Central memory CD4-positive, alpha-beta T cell (primary cell): Measurements from ENCODE around the gene PAH.

Source experiments
- DNase-seq: peaks from one replicate; pipeline ENCODE4 v3.0.0; 2022
- total RNA-seq, 3 experiments: gene quantifications; one replicate each; lab custom pipeline; 2026; lab: John Stamatoyannopoulos, UW

The PAH gene
- 0 reads per million in 3 experiments for total RNA-seq

DNA sequence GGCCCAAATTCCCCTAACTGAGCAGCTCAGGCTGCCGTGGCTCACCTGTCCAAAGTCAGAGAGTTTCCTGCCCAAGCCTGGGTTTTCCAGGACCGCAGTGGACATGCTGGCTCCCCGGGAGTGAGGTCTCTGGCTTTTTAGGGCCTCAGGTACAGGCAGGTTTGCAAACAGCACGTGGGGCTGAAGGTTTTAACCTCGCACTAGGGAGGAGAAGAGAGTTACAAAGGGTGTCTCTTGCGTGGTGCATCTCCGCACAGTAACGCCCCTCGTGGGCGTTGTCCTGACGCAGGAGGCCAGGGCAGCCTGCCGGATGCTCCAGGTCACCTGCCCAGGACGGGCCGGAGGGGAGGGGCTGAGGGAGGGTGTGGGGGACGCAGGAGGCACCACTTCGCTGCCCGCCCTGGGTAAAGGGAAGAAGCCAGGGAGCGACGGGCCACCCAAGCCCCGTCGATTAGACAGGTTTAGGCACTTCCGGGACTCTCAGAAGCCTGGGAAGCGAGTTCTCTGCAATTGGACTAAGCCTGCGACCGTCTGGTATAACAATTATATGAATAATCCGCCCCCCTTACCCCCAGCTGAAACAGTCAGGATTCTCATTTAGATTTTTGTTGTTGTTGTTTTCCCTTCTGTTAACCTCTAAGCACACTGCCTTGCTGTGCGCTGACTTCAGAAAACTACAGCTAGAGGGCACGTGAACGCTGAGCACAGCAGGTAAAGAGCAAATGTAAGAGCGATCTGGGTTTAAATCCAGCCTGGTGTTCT, at the start of gene PAH:
PAH (minus strand) TSS at position 219 of the 762 bp plus-strand sequence; CDS start at position 105, 114 bp downstream.
- DNase-seq, result no peak

DNA sequence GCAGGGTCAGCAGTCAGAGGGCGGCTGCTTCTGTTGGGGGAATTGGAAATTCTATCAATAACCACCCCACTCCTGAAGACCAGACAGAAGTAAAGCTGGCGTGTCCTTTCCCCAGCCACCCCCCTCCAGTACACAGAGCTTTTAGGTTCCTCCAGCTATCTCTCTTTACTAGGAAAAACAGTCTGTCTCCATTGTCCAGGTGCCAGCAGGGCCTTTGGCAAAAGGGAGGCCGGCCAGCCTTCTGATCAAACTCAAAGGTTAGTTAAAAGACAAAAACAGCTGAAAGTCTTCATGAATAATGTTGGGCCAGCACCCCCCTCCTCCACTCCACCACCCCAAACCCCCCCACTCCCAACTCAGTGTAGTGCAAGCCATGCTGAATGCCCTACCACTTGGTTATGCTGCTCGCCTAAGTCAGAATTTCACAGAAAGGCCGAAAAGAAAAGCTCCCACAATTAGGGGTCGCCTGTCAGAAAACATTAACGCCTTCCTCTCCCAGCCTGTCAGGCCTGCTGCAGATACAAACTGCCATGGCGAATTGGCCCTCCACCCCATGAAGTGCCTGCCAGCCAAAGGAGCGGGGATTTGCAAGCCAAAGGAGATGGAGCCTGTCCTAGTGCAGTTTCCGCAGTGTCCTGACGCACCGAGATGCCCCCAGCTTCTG, 49.3 kb upstream of the PAH start:
- no peak for DNase-seq

DNA sequence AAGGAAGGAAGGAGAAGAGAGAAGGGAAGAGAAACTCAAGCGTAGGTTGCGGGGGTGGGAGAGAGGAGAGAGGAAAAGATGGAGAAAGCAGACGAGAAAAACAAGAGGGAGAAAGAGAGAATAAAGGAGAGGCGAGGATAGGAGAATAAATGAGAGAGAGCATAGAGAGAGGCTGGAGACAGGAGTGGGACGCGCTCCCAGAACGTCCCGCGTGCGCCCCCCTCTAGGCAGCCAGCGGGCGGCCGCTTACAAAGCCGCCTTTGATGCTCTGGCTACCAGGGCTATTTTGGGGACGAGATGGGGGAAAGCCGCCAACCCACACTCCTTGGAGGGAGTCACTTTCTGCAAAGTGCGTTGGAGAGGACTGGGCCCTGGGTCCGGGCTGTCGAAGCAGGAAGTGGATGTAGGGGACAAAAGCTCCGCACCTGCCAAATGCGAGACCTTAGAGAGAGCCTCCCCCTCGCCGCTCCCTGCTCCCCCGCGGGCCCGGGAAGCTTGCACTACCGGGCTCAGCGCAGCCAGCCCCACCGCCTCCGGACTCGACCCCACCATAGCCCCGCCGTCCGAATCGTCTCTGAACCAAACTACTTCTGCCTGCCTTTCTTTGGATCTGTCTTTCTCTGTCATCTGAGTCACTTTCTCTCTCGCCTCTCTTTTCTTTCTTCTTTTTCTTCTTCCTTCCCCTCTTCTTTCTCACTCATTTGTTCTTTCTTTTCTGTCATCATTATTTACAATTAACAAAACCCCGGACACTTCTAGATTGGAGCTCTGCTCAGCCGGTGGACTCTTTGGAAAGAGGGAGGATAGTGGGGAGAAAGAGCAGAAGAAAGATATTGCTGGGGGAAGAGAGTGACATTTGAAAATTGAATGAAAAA, 48.5 kb upstream of the PAH start:
- no peak for DNase-seq

DNA sequence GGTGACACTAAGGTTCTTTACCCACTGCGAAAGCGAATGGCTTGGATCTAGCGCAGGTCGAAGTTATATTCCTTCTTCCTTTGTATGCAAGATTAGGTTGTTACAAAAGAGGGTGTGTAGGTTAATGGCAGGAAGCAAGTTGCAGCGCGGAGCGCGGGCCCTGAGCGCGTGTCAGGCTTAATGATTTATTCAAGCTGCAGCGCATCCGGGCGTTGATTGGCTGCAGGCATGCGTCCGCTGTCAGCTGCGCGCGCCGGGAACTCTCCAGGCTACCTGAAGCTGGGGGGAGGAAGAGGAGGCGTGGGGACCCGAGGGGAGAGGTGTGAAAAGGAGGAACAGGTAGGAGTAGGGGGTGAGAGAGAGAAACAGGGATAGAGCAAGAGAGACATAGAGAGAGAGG, 47.8 kb upstream of the PAH start:
- peak; percentile 15 for DNase-seq

DNA sequence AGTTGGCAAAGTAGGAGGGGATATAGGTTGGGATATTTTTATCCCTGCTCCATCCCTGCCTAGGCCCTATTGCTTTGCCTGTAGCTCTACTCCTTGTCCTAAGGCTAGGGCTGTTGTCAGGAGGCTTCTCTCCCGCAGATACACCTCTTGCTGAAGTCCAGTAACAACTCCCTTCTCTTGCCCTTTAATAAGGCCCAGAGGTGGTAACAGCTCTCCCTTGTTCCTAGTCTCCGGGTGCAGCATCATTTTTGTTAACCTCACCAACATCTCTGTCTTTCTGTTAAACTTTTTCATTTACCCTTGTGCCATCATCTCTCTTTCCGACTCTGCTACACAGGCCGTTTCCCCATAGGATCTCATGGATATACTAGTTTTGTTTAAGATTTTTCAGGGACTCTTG, 46.8 kb upstream of the PAH start:
- DNase-seq, result no peak

DNA sequence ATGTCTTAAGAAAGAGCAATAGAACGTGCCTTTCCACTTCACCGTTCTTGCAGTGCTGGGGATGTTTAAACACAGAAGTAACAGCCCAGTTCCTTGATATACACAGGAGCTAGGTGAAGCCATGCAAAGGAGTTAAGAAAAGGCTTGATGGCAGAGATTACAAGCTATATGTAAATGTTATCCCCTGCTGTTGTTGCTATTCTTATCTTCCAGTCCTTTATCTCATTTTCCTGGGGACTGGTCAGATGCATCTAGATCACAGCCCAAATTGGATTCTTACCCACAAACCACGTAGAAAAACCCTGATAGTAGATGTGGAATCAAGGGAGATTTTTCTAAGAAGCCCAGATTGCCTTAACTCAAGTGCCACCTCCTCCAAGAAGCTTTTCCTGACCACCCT, 45.9 kb upstream of the PAH start:
- no peak for DNase-seq

DNA sequence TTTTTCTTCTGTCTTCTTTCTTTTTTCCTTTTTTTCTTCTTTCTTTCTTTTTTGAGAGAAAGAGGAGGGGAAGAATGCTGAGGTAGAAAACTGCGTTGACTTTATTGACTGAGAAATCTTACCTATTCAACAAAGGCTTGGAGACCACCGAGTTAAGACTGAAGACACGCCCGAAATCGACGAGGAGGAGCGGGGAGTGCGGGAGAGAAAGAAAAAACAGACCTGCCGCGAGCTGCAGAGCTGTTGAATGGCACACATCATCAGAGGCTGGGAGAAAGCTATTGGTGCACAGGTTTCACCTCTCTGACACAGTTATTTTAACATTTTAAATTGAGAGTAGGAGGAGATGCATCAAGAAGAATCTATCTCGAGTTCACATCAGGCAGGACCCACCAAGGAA, 45.5 kb upstream of the PAH start:
- DNase-seq, result no peak

DNA sequence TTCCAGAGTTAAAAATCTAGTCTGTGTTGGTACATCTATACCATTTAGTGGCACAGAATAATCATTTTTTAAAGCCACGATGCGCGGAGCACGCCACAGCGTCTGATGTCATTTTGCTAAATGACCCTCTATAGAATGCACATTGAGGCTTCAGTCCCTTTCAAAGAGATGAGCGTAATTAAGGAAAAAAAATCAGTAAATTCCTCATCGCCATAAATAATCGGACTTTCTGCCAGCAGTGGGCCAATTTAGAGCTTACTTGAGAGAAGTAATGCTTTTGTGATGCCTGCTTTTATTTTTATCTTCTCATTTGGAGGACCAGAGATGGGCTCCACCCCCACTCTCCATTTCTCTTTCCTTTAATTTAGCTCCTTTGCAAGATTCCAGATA, 44.4 kb upstream of the PAH start:
- DNase-seq, result no peak

DNA sequence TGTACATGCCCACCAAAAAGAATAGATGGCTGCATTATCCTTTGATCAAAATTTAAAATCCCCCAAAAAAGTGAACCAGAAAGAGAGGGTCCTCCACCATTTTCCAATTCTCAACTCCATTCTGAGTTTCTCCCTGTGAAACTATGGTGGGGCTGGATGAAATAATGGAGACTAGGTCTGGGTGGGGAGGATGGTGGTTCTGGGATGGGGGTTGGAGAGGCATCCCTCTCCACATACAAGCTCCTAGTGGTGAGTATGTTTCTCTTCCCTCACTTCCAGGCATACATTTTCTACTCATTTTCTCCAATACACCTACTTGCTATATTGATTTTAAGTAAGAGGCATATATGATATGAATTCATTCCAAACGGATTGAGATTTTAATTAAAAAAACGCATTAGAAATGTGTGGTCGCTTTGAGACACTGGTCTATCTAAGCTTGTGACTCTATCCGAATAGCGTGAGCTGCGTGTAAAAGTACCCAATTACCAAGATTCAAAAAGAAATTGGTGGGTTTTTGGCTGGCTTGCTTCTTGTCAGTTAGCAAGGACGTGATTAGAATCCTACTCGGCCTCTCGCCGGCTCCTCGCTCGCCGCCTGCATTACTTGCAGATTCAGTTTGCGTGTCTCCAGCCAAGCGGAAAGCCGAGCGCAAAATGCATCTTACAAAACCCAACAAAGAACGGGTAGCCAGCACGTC, 43.9 kb upstream of the PAH start:
- no peak for DNase-seq

DNA sequence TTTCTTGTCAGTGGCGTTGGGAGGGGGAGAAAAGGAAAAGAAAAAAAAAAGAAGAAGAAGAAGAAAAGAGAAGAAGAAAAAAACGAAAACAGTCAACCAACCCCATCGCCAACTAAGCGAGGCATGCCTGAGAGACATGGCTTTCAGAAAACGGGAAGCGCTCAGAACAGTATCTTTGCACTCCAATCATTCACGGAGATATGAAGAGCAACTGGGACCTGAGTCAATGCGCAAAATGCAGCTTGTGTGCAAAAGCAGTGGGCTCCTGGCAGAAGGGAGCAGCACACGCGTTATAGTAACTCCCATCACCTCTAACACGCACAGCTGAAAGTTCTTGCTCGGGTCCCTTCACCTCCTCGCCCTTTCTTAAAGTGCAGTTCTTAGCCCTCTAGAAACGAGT, 42.3 kb upstream of the PAH start:
- DNase-seq, result no peak

DNA sequence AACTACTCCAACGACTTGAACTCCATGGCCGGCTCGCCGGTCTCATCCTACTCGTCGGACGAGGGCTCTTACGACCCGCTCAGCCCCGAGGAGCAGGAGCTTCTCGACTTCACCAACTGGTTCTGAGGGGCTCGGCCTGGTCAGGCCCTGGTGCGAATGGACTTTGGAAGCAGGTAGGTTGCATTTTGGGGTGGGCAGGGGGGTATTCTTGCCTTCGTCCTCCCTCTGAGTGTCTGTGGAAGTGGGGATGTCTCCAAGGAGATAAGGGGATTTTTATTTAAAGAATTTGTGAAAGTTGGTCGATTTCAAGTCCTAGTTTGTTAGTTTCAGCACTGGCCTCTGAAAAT, 41.8 kb upstream of the PAH start:
- no peak for DNase-seq

DNA sequence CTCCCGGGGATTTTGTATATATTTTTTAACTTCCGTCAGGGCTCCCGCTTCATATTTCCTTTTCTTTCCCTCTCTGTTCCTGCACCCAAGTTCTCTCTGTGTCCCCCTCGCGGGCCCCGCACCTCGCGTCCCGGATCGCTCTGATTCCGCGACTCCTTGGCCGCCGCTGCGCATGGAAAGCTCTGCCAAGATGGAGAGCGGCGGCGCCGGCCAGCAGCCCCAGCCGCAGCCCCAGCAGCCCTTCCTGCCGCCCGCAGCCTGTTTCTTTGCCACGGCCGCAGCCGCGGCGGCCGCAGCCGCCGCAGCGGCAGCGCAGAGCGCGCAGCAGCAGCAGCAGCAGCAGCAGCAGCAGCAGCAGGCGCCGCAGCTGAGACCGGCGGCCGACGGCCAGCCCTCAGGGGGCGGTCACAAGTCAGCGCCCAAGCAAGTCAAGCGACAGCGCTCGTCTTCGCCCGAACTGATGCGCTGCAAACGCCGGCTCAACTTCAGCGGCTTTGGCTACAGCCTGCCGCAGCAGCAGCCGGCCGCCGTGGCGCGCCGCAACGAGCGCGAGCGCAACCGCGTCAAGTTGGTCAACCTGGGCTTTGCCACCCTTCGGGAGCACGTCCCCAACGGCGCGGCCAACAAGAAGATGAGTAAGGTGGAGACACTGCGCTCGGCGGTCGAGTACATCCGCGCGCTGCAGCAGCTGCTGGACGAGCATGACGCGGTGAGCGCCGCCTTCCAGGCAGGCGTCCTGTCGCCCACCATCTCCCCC, 41.2 kb upstream of the PAH start:
- no peak for DNase-seq

DNA sequence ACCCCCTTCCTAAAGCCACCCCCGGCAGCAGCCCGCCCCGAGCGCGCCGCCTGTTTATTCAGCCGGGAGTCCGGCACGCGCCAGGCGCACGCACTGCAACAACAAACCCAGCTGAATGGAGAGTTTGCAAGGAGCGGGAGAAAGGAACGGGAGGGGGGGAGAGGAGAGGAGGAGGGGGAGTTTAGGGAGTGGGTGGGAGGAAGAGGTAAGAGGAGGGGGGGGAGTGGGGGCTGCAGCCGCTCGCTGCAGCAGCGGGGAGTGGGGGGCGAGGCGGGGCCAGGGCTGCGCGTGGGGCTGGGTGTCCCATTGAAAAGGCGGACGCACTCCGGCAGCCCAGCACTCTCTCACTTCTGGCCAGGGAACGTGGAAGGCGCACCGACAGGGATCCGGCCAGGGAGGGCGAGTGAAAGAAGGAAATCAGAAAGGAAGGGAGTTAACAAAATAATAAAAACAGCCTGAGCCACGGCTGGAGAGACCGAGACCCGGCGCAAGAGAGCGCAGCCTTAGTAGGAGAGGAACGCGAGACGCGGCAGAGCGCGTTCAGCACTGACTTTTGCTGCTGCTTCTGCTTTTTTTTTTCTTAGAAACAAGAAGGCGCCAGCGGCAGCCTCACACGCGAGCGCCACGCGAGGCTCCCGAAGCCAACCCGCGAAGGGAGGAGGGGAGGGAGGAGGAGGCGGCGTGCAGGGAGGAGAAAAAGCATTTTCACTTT, 40.5 kb upstream of the PAH start, which contains the start of gene ASCL1:
ASCL1 (plus strand) TSS at position 336 of the 712 bp plus-strand sequence. CDS start 571 bp downstream, outside the sequence.
- DNase-seq, result no peak

DNA sequence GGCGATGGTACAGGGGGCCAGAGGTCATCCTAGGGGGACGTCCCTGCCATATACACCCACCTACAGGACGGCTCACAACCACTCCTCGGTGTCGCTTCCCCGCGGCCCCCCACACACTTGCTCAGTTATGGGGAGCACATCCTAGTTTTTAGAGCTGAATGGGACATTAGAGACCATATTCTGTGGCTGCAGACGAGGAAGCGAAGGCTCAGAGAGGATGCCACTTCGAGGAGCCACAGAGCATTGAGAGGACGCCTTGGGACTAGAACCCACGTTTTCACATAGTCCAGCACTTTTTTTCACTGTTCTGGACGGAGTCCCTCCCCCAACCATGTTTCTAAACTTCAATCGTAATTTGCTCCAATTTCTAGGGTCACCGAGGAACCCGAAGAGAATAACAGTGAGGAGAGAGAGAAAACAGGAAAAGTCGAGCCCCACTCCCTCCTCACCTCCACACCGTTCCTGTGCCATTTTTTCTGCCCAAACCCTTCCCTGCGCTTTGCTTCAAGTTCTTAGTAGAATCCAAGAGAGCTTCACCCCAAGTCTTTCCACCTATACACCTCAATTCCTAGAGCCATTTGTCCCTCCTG, 39.8 kb upstream of the PAH start:
- DNase-seq, result no peak

DNA sequence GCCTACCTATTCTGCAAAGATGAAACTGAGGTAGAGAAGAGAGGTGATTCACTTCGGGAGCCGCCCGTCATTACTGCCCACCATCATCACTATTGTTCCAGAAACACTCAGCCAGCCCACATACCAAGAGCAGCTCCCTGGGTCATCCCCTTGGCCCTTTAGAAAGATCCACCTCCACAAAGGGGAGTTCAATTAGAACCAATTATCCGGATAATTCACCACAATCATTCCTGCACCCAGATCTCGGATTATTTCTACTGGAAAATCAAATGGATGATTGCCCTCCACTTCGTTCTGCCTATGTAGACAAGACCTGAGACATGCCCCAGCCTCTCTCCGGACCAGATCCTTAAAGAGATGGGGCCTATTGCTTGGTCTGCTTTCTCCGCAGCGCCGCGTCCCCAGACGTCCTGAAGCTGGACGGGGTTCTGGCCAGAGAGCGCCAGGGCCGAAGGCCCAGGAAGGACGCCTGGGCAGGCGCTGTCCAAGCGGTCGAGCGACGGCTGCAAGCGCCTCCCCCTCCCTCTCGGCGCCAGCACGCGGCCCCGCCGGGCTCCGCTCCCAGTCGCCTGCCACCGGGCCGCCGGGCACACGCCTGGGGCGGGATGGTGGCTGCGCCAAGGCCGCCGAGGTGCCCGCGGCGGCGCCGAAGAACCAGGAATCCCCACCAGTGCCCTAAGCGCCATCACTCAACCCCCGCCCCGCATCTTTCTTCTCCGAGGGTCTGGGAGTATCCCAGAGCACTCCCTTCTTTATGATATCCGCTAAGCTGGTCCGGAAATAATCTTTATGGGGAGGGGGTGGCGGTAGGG, 39.1 kb upstream of the PAH start:
- DNase-seq, result no peak

DNA sequence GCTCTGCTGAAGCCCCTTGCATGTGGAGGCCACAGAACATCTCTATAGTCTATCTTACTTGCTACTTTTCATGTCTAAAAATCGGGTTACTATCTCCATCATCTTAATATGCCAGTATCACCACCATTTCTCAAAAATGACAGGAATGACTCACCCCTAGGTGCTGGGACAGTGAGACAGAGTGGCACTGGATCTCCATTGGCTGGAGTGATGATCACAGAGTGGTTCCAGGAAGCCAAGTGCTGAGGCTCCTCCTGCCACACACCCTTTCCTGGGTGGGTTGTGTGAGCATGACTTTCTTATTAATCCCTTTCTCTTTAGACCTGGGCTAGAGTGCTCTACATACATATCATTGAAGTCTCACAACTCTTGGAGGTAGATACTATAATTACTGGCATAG, 37.1 kb upstream of the PAH start:
- no peak for DNase-seq

DNA sequence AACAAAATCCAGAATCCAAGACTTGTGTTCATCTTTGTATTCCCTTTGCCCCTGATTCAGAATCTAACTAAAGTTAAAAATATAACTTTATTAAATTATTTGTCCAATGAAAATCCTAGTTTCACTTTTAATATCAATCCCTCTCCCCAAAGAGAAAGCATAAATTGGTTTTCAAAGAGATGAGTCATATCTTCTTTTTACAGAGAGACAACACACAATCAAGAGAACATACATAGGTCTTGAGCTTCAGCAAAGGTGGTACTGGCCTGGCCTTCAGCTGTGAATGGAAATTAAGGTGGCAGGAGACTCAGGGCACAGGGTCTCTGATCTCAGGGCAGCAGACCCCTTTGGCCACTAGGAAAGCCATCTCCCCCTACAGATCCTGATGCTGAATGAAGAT, 36.2 kb upstream of the PAH start:
- no peak for DNase-seq

DNA sequence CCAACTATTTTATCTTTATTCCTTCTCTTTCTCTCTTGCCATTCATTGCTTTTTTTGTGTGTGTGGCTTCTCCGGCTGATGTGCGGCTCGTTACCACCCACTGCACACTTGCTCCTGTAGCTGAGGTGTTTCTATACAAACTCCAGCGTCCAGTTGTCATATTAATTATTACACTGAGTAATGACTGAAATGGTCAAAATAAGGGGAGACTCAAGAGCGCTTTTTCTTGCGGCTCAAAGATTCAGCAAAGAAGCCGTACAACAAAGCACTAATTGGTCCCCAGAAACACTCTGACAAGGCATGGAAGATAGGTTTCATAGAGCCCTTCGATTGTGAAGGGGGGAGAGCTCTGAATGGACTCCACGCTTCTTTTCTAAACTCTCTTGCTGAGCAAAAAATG, 34.8 kb upstream of the PAH start:
- no peak for DNase-seq

DNA sequence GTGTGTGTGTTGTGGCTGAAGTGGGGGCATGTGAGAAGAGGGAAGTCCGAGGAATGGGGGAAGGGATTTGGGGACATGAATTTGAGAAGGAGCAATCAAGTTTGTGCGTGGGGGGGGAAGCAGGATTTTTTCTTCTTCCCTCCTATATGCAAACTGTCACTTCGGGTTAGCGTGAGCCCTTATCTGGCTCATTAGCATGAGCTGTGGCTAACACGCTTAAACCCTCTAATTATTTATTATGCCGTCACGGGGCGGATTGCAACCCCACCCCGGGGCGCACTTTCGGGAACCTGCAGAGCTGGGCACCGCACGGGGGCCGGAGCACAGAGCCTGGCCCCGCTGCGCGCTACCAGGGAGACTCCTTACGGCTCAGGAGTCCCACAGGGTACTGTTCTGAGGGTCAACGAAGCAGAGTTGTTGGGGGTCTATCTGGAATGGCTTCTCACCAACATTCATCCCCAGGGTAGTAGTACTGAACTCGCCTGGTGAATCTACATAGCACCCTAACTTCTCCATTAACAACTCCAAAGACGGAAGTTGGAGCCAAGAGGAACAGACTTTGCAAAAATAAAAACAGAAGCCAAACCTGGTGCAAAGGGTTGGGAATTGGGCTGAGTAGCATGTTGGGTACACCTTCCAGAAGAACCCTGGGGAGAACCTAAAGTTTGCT, 34.0 kb upstream of the PAH start:
- DNase-seq, result no peak
